Transverse colon (tissue), 4 donors: ENCODE results near the gene TIPARP.

Experiments used
- POLR2A ChIP-seq: fragments of 450-650 bp; IDR thresholded peaks from one replicate; pipeline ENCODE4 v1.6.1; 2016; ENCODE audit warnings: antibody characterized with exemption, mild to moderate bottlenecking, moderate library complexity
- POLR2AphosphoS5 ChIP-seq, 3 donors: sonication (generic); formaldehyde crosslinking; IDR thresholded peaks; one replicate each; pipeline ENCODE4 v1.6.1; 2016; ENCODE audit warnings: antibody characterized with exemption in 3 of 3
- TF ChIP-seq, protein P1 (sequence below), 5 experiments: fragments of 200-600 bp in 3 of 5; fragments of 450-650 bp in 2 of 5; sonication (generic) in 3 of 5; IDR thresholded peaks; 1 replicate in 2 of 5; 2 replicates in 3 of 5; pipeline ENCODE4 v1.5.1; 2016 to 2017; ENCODE audit warnings: antibody characterized with exemption in 5 of 5, inconsistent platforms in 3 of 5, mild to moderate bottlenecking in 2 of 5, moderate library complexity in 1 of 5

DNA sequence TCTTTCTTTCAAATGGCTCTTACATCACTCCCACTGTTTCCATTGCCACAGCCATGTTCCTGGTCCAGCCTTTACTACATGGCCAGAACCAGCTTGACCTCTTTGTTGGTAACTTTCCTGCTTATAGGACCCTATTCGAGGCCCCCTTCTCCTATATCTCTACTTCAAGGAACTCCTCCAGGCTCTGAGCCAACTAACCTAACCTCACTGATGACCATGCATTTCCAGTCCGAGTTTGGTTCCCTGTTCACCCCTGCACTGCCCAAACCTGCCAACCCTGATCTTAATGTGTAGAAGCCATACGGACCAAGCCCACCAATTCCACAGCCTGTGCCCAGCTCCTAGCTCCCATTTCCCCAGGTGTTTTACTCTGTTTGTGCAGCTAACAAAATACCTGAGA lies 38.4 kb upstream of the TIPARP start:
- no peak for TF ChIP-seq POLR2A
- TF ChIP-seq, protein P1, sequence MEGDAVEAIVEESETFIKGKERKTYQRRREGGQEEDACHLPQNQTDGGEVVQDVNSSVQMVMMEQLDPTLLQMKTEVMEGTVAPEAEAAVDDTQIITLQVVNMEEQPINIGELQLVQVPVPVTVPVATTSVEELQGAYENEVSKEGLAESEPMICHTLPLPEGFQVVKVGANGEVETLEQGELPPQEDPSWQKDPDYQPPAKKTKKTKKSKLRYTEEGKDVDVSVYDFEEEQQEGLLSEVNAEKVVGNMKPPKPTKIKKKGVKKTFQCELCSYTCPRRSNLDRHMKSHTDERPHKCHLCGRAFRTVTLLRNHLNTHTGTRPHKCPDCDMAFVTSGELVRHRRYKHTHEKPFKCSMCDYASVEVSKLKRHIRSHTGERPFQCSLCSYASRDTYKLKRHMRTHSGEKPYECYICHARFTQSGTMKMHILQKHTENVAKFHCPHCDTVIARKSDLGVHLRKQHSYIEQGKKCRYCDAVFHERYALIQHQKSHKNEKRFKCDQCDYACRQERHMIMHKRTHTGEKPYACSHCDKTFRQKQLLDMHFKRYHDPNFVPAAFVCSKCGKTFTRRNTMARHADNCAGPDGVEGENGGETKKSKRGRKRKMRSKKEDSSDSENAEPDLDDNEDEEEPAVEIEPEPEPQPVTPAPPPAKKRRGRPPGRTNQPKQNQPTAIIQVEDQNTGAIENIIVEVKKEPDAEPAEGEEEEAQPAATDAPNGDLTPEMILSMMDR (IDR thresholded peaks at IDR 0.05): no peak
- no peak for TF ChIP-seq POLR2AphosphoS5 (IDR thresholded peaks at IDR 0.05)
